ENCODE measurements around the gene RGS1.

DNA sequence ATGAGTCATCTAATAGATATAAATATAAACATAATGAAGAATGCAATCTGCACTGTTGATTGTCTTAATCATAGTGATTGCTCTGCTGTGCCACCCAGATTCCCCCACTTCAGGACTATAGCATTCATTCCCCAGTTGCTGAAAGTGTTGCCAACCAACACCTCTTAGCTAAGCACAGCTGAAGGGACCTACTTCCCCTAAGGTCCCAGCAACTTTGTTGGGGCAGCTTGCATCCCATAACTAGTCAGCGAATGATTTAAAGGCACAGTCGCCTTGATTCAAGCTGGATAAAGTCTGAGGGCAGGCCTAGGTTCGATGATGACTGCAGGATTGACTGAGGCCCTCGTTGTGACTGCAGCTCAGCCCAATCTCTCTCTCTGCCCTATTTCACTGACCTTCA lies 14.3 kb upstream of the RGS1 start:
- TF ChIP-seq CEBPB (IDR thresholded peaks at IDR 0.05) (no peak), TAF1 (IDR thresholded peaks at IDR 0.05; ENCODE audit: low read depth) (no peak), ZBTB7A (IDR thresholded peaks at IDR 0.05; ENCODE audit: low read depth) (no peak), RAD21 (IDR thresholded peaks at IDR 0.05; ENCODE audit: low read depth) (no peak)
- TF ChIP-seq, protein P1, sequence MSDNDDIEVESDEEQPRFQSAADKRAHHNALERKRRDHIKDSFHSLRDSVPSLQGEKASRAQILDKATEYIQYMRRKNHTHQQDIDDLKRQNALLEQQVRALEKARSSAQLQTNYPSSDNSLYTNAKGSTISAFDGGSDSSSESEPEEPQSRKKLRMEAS (IDR thresholded peaks at IDR 0.05), result no peak
- TF ChIP-seq, protein P2, sequence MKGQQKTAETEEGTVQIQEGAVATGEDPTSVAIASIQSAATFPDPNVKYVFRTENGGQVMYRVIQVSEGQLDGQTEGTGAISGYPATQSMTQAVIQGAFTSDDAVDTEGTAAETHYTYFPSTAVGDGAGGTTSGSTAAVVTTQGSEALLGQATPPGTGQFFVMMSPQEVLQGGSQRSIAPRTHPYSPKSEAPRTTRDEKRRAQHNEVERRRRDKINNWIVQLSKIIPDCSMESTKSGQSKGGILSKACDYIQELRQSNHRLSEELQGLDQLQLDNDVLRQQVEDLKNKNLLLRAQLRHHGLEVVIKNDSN (IDR thresholded peaks at IDR 0.05), result no peak
